H1 (cell line): ENCODE measurements around the gene CELF6. TPM values are rescaled to one million over a fixed set of nuclear protein-coding genes. Genes with fewer than 3 reads are reported as not detected.

Source experiments
- CTCF ChIA-PET: fragments of 300-600 bp; sonication (Branson Sonifier 250); formaldehyde crosslinking; loops from one replicate; lab custom pipeline; 2021; ENCODE audit not compliant: partially characterized antibody; lab: Charles Lee
- POLR2A ChIA-PET: fragments of 300-600 bp; sonication (Branson Sonifier 250); formaldehyde crosslinking; loops from one replicate; lab custom pipeline; 2021; ENCODE audit warnings: inconsistent platforms; ENCODE audit not compliant: partially characterized antibody; lab: Charles Lee
- DNase-seq, 2 experiments: peaks; one replicate each; pipeline versions ENCODE4 v3.0.0 to v3.0.0-alpha.2; 2010 to 2022; ENCODE audit warnings: low spot score in 2 of 2, low read depth in 1 of 2, mixed read lengths in 1 of 2
- FAIRE-seq: peaks from 2 replicates; lab custom pipeline; 2011; peaks lifted over from hg19 to GRCh38; lab: Jason Lieb, UNC
- H2AFZ ChIP-seq: 2 replicates; pipeline ENCODE4 v1.8.1; 2012; ENCODE audit warnings: low read length, inconsistent platforms
- H2AK5ac ChIP-seq: 2 replicates; pipeline ENCODE4 v1.6.1; 2013; ENCODE audit warnings: low read depth, low read length
- H2BK120ac ChIP-seq: replicated peaks from 2 replicates; pipeline ENCODE3; 2013; ENCODE audit warnings: low read depth, low read length, inconsistent platforms
- H2BK12ac ChIP-seq: 2 replicates; pipeline ENCODE4 v1.6.1; 2013; ENCODE audit warnings: low read depth, low read length
- H2BK15ac ChIP-seq: 2 replicates; pipeline ENCODE4 v1.6.1; 2013; ENCODE audit warnings: low read length
- H2BK20ac ChIP-seq: 2 replicates; pipeline ENCODE4 v1.6.1; 2013; ENCODE audit warnings: low read length
- H2BK5ac ChIP-seq: 2 replicates; pipeline ENCODE4 v1.6.1; 2013; ENCODE audit warnings: low read depth, low read length
- H3K14ac ChIP-seq: 2 replicates; pipeline ENCODE4 v1.6.1; 2013; ENCODE audit warnings: inconsistent platforms; ENCODE audit not compliant: insufficient read length
- H3K18ac ChIP-seq: 2 replicates; pipeline ENCODE4 v1.6.1; 2013; ENCODE audit warnings: low read length; ENCODE audit errors: extremely low read depth
- H3K23ac ChIP-seq: 2 replicates; pipeline ENCODE4 v1.6.1; 2013; ENCODE audit warnings: inconsistent platforms; ENCODE audit not compliant: insufficient read length
- H3K23me2 ChIP-seq: 2 replicates; pipeline ENCODE4 v1.6.1; 2013; ENCODE audit warnings: low read depth, low read length
- H3K27ac ChIP-seq: 2 replicates; pipeline ENCODE4 v1.6.1; 2011; ENCODE audit warnings: low read depth, low read length, inconsistent platforms
- H3K27me3 ChIP-seq, 4 experiments: replicated peaks in 1 of 4; 1 replicate in 1 of 4; 2 replicates in 3 of 4; pipeline versions ENCODE4 v1.6.1 to v1.8.1; 2011 to 2013; ENCODE audit warnings: low read length in 3 of 4, mild to moderate bottlenecking in 3 of 4, inconsistent platforms in 2 of 4, mixed read lengths in 2 of 4, moderate library complexity in 1 of 4; ENCODE audit not compliant: control insufficient read depth in 3 of 4, insufficient read depth in 3 of 4; ENCODE audit errors: extremely low read depth in 1 of 4
- H3K36me3 ChIP-seq, 4 experiments: 2 replicates each; pipeline versions ENCODE4 v1.6.1 to v1.8.1; 2011 to 2013; ENCODE audit warnings: mild to moderate bottlenecking in 4 of 4, low read length in 3 of 4, moderate library complexity in 2 of 4, control low read depth in 1 of 4, inconsistent platforms in 1 of 4; ENCODE audit not compliant: insufficient read depth in 4 of 4, control insufficient read depth in 2 of 4
- H3K4ac ChIP-seq: replicated peaks from 2 replicates; pipeline ENCODE3; 2013; ENCODE audit warnings: low read length, low read depth, mixed read lengths, inconsistent platforms; ENCODE audit not compliant: insufficient read length
- H3K4me1 ChIP-seq, 4 experiments: replicated peaks in 1 of 4; 1 replicate in 1 of 4; 2 replicates in 3 of 4; pipeline versions ENCODE4 v1.6.1 to v1.8.1; 2011 to 2013; ENCODE audit warnings: low read length in 3 of 4, inconsistent platforms in 2 of 4, mixed read lengths in 1 of 4; ENCODE audit not compliant: insufficient read depth in 4 of 4, control insufficient read depth in 3 of 4
- H3K4me2 ChIP-seq, 2 experiments: 2 replicates each; pipeline versions ENCODE4 v1.6.1 to v1.8.1; 2011 to 2013; ENCODE audit warnings: low read depth in 2 of 2, low read length in 2 of 2, control low read depth in 1 of 2, inconsistent platforms in 1 of 2, mild to moderate bottlenecking in 1 of 2; ENCODE audit not compliant: insufficient read depth in 1 of 2
- H3K4me3 ChIP-seq, 4 experiments: fragments of 200-600, 300-600 bp in 1 of 4; sonication (generic), shearing (Covaris generic), sonication (Bioruptor Twin) in 1 of 4; 2 replicates each; pipeline versions ENCODE4 v1.5.1 to v1.8.1; 2011 to 2016; ENCODE audit warnings: low read length in 4 of 4, low read depth in 3 of 4, control low read depth in 2 of 4, inconsistent platforms in 2 of 4, mild to moderate bottlenecking in 2 of 4, mixed read lengths in 1 of 4, moderate library complexity in 1 of 4; ENCODE audit not compliant: insufficient read depth in 2 of 4; ENCODE audit errors: extremely low read depth in 1 of 4
- H3K56ac ChIP-seq: replicated peaks from 2 replicates; pipeline ENCODE3; 2013; ENCODE audit warnings: low read depth, mild to moderate bottlenecking, mixed read lengths, low read length, inconsistent platforms; ENCODE audit not compliant: insufficient read length
- H3K79me1 ChIP-seq: 2 replicates; pipeline ENCODE4 v1.6.1; 2013; ENCODE audit warnings: low read depth, low read length, control low read depth
- H3K79me2 ChIP-seq, 2 experiments: 2 replicates each; pipeline versions ENCODE4 v1.6.1 to v1.8.1; 2012 to 2013; ENCODE audit warnings: low read length in 2 of 2, mild to moderate bottlenecking in 2 of 2, inconsistent platforms in 1 of 2; ENCODE audit not compliant: insufficient read depth in 2 of 2, control insufficient read depth in 1 of 2
- H3K9ac ChIP-seq, 4 experiments: replicated peaks in 1 of 4; 1 replicate in 1 of 4; 2 replicates in 3 of 4; pipeline versions ENCODE4 v1.6.1 to v1.8.1; 2011 to 2013; ENCODE audit warnings: low read depth in 3 of 4, low read length in 3 of 4, control low read depth in 2 of 4, mild to moderate bottlenecking in 2 of 4, moderate library complexity in 2 of 4, inconsistent platforms in 1 of 4; ENCODE audit errors: extremely low read depth in 1 of 4
- H3K9me3 ChIP-seq, 2 experiments: 2 replicates each; pipeline versions ENCODE4 v1.6.1 to v1.8.1; 2012 to 2013; ENCODE audit warnings: mild to moderate bottlenecking in 2 of 2, moderate library complexity in 2 of 2, control low read depth in 1 of 2, inconsistent platforms in 1 of 2, low read depth in 1 of 2, low read length in 1 of 2, mixed read lengths in 1 of 2; ENCODE audit not compliant: insufficient read depth in 2 of 2
- H4K20me1 ChIP-seq, 2 experiments: replicated peaks in 1 of 2; 2 replicates each; pipeline versions ENCODE3 to v1.8.1; 2011 to 2013; ENCODE audit warnings: inconsistent platforms in 2 of 2, low read length in 2 of 2, mild to moderate bottlenecking in 1 of 2; ENCODE audit not compliant: insufficient read depth in 2 of 2, control insufficient read depth in 1 of 2
- H4K5ac ChIP-seq: 2 replicates; pipeline ENCODE4 v1.6.1; 2013; ENCODE audit warnings: low read length, low read depth, mixed read lengths, inconsistent platforms; ENCODE audit not compliant: insufficient read length
- H4K8ac ChIP-seq: 2 replicates; pipeline ENCODE4 v1.8.0; 2013; ENCODE audit warnings: mild to moderate bottlenecking, moderate library complexity, low read length, inconsistent platforms; ENCODE audit not compliant: insufficient read depth; ENCODE audit errors: extremely low read depth
- H4K91ac ChIP-seq: replicated peaks from 2 replicates; pipeline ENCODE3; 2013; ENCODE audit warnings: low read length, mixed read lengths, inconsistent platforms; ENCODE audit not compliant: insufficient read length
- ASH2L ChIP-seq: fragments of 200-600, 300-600 bp; sonication (generic); IDR thresholded peaks from one replicate; pipeline ENCODE4 v1.7.1; 2017; ENCODE audit warnings: low read length
- BACH1 ChIP-seq: IDR thresholded peaks from 2 replicates; pipeline ENCODE4 v1.6.1; 2012; ENCODE audit warnings: low read length, improper control_type of control experiment
- CREB1 ChIP-seq: IDR thresholded peaks from 2 replicates; pipeline ENCODE4 v1.6.1; 2012; ENCODE audit warnings: inconsistent platforms
- GTF2F1 ChIP-seq: IDR thresholded peaks from 2 replicates; pipeline ENCODE4 v1.6.1; 2012; ENCODE audit warnings: low read depth, low read length, improper control_type of control experiment, borderline replicate concordance
- SP2 ChIP-seq: IDR thresholded peaks from 2 replicates; pipeline ENCODE4 v1.6.1; 2012; ENCODE audit warnings: mild to moderate bottlenecking, low read length, inconsistent platforms
- TAF7 ChIP-seq: optimal IDR thresholded peaks from 2 replicates; pipeline ENCODE3; 2011; ENCODE audit warnings: low read depth, mild to moderate bottlenecking, inconsistent platforms, low read length, moderate library complexity, borderline replicate concordance
- WGBS, 2 experiments: shearing (Covaris generic) in 1 of 2; methylation state at CpG; one replicate each; pipeline versions ENCODE4 v1.1.6 to v1.1.7; 2013 to 2015; ENCODE audit warnings: low lambda C conversion rate in 2 of 2, mixed read lengths in 2 of 2, inconsistent platforms in 1 of 2, low coverage in 1 of 2, missing lambda C conversion rate in 1 of 2; ENCODE audit not compliant: insufficient replicate concordance in 2 of 2, insufficient coverage in 1 of 2, insufficient read length in 1 of 2; ENCODE audit errors: extremely low coverage in 1 of 2, missing lambda C conversion rate in 1 of 2; 5-methylcytosine and 5-hydroxymethylcytosine counted together
- long read RNA-seq, 2 experiments: library from RNA in 1 of 2; library from capped mRNA in 1 of 2; stranded (forward); transcript quantifications; one replicate each; pipeline ENCODE4 v2.0.0, GENCODE V29; 2021; ENCODE audit warnings: inconsistent platforms in 1 of 2
- polyA minus RNA-seq, 3 experiments: library from RNA; depleted of rRNA, polyadenylated mRNA; stranded (reverse); fragments of >200 nt; gene quantifications; 1 replicate in 2 of 3; 2 replicates in 1 of 3; pipeline ENCODE4 v1.2.3, GENCODE V29; 2011
- polyA plus RNA-seq, 7 experiments: library from polyadenylated mRNA; depleted of rRNA in 3 of 7; stranded (reverse) in 5 of 7; unstranded in 2 of 7; fragments of >200 nt in 5 of 7; fragments of 200-250 nt in 2 of 7; gene quantifications; 1 replicate in 5 of 7; 2 replicates in 1 of 7; 4 replicates in 1 of 7; pipeline versions ENCODE4 v1.2.1 to v1.2.3, GENCODE V29; 2011 to 2013; ENCODE audit warnings: missing spikeins in 2 of 7, mixed read lengths in 2 of 7
- total RNA-seq: library from RNA; stranded (reverse); fragmentation: NEBNext Ultra II Directional; extraction: Animal tissue kit (Norgen Biotek cat#: 25700); gene quantifications from 2 replicates; pipeline ENCODE4 v1.2.1, GENCODE V29; 2021
- TF ChIP-seq, protein P1 (sequence below): IDR thresholded peaks from 2 replicates; pipeline ENCODE4 v1.6.1; 2012; ENCODE audit warnings: inconsistent platforms
- TF ChIP-seq, protein P2 (sequence below): IDR thresholded peaks from 2 replicates; pipeline ENCODE4 v1.6.1; 2012; ENCODE audit warnings: inconsistent platforms

Gene CELF6
- total RNA-seq = 0.19 TPM in 1 of 2 replicates, not detected in the other
- polyA plus RNA-seq (2011; rRNA removed) = 0.05 and 0.09 TPM in 2 replicates
- 0.09 TPM for polyA plus RNA-seq (2011; cell fraction: cytosol; rRNA removed)
- polyA plus RNA-seq (2011; cell fraction: nucleus; rRNA removed) = 0.21 TPM
- 0.05 to 0.07 TPM in 2 of 4 replicates, not detected in the others for polyA plus RNA-seq (2012, experiment 1 of 2)
- polyA plus RNA-seq (2012, experiment 2 of 2) = not detected
- 0.02 TPM for polyA plus RNA-seq (2013, experiment 1 of 2)
- 0.02 TPM for polyA plus RNA-seq (2013, experiment 2 of 2)
- not detected in 2 replicates for polyA minus RNA-seq (2011; rRNA and poly(A)+ RNA removed)
- not detected for polyA minus RNA-seq (2011; cell fraction: cytosol; rRNA and poly(A)+ RNA removed)
- 0.20 TPM for polyA minus RNA-seq (2011; cell fraction: nucleus; rRNA and poly(A)+ RNA removed)
- long read RNA-seq, experiment 1 = 0 reads
- long read RNA-seq, experiment 2 = 0 reads

DNA sequence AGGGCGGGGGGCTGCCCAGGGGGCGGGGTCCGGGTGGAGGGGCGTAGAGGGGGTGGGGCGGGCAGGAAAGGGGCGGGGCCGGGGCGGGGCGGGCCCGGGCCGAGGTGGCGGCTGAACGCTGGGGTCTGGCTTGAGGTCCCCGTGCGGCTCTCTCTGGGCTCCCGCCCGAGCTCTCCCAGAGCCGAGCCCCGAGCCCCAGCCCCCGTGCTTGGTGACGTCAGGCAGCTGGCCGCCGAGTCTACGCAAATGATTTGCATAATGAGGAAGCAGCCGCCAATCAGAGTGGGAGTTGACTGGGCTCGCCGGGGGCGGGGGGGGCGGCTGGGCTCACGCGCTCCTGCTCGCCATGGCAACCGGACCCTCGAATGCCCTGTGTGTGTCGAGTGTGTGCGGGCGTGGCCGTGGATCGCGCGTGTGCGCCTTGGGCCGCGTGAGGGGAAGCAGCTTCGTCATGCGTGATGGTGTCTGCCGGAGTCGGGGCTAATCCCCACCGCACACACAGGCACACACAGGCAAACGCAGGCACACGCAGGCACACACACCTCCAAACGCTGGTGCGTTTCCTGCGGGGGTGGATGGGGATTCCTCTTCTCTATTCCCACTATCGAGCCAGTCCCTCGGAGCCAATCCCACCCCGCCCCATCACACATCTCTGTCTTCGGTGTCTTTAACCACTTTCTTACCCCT, at the start of gene CELF6:
CELF6 (minus strand) TSS at position 173 of the 687 bp plus-strand sequence. CDS start 283 bp downstream, outside the sequence.
- no peaks in the 10 kb centered on the region for H3K79me2 ChIP-seq
- no peak within 1 kb of the TSS for H3K23ac ChIP-seq
- H2BK120ac ChIP-seq = no peak within 1 kb of the TSS
- peak within 1 kb of the TSS; percentile 79 for H3K56ac ChIP-seq
- 0 out of 2 replicates have a peak within 1 kb of the TSS, but pooled peaks have one; percentile 4 for H3K18ac ChIP-seq
- H3K9me3 ChIP-seq = no peaks in the 10 kb centered on the region
- ChIA-PET POLR2A (interaction anchor here (0.6 to 2.4 kb wide), 5 partner anchors 11 to 909 kb away, joined by 3 to 6 read pairs (median 6); partner anchors contain the start of gene PKM), CTCF (interaction anchor here (0.5 to 1.7 kb wide), 2 partner anchors 353 to 358 kb away, joined by 4 read pairs; no protein-coding TSS in a partner anchor)
- peaks cover 4% of the 10 kb centered on the region for H3K23me2 ChIP-seq
- peaks cover 5 to 26% (median 21%) of the 10 kb centered on the region in 4 experiments for H3K27me3 ChIP-seq
- peak within 1 kb of the TSS; percentile 40; the same call in 1 of the 2 replicates for H2BK5ac ChIP-seq
- H2AFZ ChIP-seq = peak within 1 kb of the TSS; percentile 27; the same call in 1 of the 2 replicates
- WGBS, 2 experiments = 1% methylated on average over 33 of the region's 58 CpGs; no CpG with 5 or more reads in 1 of the 2 experiments
- peaks cover 0 to 4% (median 0%) of the 10 kb centered on the region in 4 experiments; a peak in 1 of 7 replicates for H3K4me1 ChIP-seq
- no peak within 1 kb of the TSS for H3K14ac ChIP-seq
- H3K79me1 ChIP-seq = no peaks in the 10 kb centered on the region
- peak within 1 kb of the TSS; percentile 62 to 98 for H3K4me2 ChIP-seq
- H2BK20ac ChIP-seq = no peak within 1 kb of the TSS
- H4K8ac ChIP-seq = peak within 1 kb of the TSS; percentile 72; the same call in 1 of the 2 replicates
- H4K91ac ChIP-seq = no peak within 1 kb of the TSS
- H2BK15ac ChIP-seq = peak within 1 kb of the TSS; percentile 97; the same call in 1 of the 2 replicates
- H3K36me3 ChIP-seq = no peaks in the 10 kb centered on the region
- peak within 1 kb of the TSS; percentile 77; the same call in 1 of the 2 replicates for H2BK12ac ChIP-seq
- DNase-seq (peak; percentile 73 to 92), FAIRE-seq (no peak)
- H3K27ac ChIP-seq = peak within 1 kb of the TSS; percentile 61
- no peak within 1 kb of the TSS for H2AK5ac ChIP-seq
- peak within 1 kb of the TSS; percentile 33 to 65 (median 56) for H3K4me3 ChIP-seq
- H4K20me1 ChIP-seq = peaks cover 2 to 6% of the 10 kb centered on the region in 2 experiments
- peak within 1 kb of the TSS in 3 of 4 experiments; percentile 3 to 55 (median 48); a peak in 3 of 7 replicates for H3K9ac ChIP-seq
- no peak within 1 kb of the TSS for H3K4ac ChIP-seq
- no peak within 1 kb of the TSS for H4K5ac ChIP-seq
- TF ChIP-seq, protein P1, sequence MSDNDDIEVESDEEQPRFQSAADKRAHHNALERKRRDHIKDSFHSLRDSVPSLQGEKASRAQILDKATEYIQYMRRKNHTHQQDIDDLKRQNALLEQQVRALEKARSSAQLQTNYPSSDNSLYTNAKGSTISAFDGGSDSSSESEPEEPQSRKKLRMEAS = peak; percentile 84
- TF ChIP-seq GTF2F1 (no peak), SP2 (no peak), TAF7 (no peak), CREB1 (peak; percentile 86), ASH2L (peak; percentile 44), BACH1 (peak; percentile 78)
- TF ChIP-seq, protein P2, sequence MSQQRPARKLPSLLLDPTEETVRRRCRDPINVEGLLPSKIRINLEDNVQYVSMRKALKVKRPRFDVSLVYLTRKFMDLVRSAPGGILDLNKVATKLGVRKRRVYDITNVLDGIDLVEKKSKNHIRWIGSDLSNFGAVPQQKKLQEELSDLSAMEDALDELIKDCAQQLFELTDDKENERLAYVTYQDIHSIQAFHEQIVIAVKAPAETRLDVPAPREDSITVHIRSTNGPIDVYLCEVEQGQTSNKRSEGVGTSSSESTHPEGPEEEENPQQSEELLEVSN = 0 out of 2 replicates have a peak, but pooled peaks have one; percentile 29
